IPS-18c (cell line): ENCODE data around the gene TXNRD1.
"Not testable (repeated sequence)": the region's sequence is repeated elsewhere in the genome, so short reads cannot be mapped to it uniquely, and the experiment has no call there.

Experiments used
- H3K4me3 ChIP-seq: 2 replicates; pipeline ENCODE4 v1.7.0; 2013; ENCODE audit warnings: low read depth, mild to moderate bottlenecking, low read length, moderate library complexity; ENCODE audit not compliant: insufficient read depth
- H3K9me3 ChIP-seq: one replicate; pipeline ENCODE4 v1.6.1; 2013; ENCODE audit warnings: mild to moderate bottlenecking, low read length, moderate library complexity; ENCODE audit not compliant: control insufficient read depth, insufficient read depth

Gene TXNRD1

DNA sequence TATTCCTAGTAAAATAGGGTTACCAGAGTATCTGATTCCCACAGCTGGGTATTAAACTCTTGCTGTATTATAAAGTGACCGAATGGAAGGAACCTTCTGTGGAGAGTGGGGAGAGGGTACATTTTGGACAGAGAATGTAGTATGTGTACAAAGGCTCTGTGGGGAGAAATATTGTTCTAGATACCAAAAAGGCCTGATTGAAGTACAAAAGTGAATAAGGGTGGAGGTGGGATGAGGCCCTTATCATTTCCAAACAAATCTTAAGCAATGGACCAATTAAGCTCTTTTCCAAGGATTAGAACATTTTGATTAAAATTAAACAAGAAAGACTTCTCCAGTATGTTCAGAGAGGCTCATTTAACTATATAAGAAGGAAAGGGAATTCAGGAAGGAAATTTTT is 108.3 kb downstream of the TXNRD1 start:
- no peaks in the 10 kb centered on the region for H3K9me3 ChIP-seq
- no peak overlapping the region for H3K4me3 ChIP-seq

DNA sequence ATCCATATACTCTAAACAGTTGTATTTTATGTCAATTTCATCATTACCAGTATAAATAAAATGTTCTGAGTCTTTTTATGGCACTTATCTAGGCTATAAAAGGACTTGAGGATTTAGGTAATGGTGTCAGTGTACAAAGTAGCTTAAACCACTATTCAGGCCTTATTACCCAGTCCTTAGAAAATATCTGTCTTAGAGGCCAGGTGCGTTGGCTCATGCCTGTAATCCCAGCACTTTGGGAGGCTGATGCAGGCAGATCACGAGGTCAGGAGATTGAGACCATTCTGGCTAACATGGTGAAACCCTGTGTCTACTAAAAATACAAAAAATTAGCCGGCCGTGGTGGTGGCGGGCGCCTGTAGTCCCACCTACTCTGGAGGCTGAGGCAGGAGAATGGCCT is 112.7 kb downstream of the TXNRD1 start:
- H3K9me3 ChIP-seq, H3K4me3 ChIP-seq: not testable (repeated sequence)

DNA sequence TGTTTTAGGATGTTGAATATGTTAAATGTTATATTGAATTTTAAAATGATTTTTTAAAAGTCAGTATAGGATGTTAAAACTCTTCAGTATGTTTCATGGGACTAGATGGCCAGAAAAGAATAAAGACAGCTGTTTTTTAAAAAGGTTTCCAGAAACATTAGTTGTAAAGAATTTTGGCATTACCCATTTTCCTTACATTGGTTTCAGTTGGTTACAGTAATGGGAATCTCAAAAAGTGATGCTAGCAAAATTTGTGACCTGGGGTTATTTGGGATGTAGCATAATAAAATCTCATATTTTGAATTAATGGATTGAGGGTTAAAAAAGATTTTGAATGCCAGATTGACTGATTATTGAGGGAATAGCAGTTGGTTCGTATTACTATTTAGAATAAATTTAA is 113.2 kb downstream of the TXNRD1 start:
- Histone ChIP-seq H3K4me3 (no peak overlapping the region), H3K9me3 (no peaks in the 10 kb centered on the region)

DNA sequence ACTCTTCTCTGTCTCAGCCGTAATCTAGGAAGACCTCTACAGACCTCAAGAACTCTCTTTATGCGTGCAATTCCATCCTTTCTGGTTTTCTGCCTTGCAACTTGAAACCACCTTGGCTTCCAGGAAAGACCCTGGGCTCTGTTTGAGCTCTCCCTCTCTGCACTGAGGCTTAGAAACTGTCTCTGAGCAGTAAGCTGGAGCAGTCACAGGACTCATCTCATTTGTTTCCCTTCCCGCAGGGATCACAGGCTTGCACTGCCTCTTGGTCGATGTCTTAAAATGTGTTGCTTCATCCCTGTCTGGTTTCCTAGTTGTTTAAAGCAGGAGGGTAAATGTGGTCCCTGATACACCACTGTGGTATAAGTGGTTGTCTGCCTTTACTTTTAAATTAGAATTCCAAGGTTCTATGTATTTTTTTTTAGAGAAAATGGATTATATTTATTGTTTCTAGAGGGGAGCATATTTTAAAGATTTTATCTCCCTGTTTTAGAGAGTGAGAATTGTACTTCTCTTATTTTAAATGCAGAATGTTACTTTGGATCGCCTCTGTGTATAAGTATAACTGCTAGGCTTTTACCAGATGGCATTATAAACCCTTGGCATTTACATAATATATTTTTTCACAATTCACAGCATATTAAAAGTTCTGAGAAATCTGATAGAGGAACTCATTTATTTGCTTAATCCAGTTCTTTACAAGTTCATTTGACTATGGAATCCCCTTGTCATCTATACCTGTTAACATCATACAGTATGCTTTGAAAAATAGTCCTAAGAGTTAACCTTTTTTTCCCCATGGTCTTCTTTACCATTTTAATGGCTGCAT is 114.3 kb downstream of the TXNRD1 start:
- Histone ChIP-seq H3K9me3 (no peaks in the 10 kb centered on the region), H3K4me3 (no peak overlapping the region)

DNA sequence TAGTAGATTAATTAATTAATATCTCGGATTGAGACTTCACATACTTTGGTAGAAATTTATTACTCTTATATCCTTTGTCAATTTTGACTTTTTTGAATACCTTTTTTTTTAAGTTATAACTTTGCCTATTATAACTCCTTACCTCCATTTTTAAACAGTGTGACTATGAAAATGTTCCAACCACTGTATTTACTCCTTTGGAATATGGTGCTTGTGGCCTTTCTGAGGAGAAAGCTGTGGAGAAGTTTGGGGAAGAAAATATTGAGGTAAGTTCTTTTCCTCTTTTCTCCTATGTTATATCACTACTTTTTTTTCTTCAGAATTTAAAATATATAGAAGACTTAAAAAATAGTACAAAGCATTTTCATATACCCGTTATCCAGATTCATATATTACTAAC is 115.8 kb downstream of the TXNRD1 start:
- Histone ChIP-seq H3K9me3 (no peaks in the 10 kb centered on the region), H3K4me3 (no peak overlapping the region)

DNA sequence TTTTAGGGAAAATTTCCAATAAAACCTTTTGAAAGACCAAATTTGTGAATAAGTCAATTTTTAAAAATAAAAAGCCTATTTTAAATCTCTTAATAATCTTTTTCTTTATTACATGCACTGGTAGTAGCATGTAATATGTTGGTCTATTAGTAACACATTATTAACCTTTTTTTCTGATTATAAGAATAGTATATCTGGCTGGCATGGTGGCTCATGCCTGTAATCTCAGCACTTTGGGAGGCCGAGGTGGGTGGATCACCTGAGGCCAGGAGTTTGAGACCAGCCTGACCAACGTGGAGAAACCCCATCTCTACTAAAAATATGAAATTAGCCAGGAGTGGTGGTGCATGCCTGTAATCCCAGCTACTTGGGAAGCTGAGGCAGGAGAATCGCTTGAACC is 116.7 kb downstream of the TXNRD1 start:
- H3K4me3 ChIP-seq, H3K9me3 ChIP-seq: not testable (repeated sequence)

DNA sequence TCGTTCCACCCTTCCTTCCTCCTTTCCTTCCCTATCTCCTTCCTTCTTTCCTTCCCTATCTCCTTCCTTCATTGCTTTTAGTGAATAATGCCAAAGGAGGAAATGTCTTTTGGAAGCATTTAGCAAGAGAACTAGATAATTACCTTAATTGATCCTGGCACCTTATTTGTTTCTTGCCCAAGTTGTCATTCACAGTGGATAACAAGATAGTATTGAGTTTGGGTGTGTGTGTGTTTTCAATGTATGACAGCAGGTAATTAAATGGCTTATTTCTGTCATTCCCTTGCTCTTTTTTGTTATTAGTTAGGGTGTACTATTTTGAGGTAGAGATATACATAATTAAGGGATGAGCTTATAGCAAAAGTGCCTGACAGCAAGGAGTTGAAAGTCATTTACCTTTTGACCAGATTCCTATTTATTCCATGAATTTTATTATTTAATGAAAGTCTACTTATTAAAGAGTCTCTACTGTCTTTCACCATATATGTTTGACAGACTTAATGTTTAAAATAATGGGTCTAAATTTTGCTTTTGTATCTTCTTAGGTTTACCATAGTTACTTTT is 118.2 kb downstream of the TXNRD1 start:
- no peaks in the 10 kb centered on the region for H3K9me3 ChIP-seq

DNA sequence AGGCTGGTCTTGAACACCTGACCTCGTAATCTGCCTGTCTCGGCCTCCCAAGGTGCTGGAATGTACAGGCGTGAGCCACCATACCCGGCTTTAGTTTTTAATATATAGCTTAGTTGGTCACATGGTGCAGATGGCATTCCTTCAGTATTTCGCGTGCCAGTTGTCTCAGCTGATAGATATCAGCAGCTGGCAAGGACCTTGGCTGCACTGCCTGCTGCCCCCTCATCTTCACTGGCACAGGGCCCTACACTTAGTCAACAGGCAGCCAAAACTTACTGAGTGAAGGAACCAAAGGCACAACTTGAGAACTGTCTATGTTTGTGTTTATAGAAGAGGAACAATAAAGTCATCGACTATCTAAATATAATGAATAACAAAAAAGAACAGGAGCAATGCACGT is 119.0 kb downstream of the TXNRD1 start:
- H3K4me3 ChIP-seq: no peak overlapping the region
- no peaks in the 10 kb centered on the region for H3K9me3 ChIP-seq

More for the DNA sequence above, 118.2 kb downstream of the TXNRD1 start:
- H3K4me3 ChIP-seq: no peak overlapping the region

DNA sequence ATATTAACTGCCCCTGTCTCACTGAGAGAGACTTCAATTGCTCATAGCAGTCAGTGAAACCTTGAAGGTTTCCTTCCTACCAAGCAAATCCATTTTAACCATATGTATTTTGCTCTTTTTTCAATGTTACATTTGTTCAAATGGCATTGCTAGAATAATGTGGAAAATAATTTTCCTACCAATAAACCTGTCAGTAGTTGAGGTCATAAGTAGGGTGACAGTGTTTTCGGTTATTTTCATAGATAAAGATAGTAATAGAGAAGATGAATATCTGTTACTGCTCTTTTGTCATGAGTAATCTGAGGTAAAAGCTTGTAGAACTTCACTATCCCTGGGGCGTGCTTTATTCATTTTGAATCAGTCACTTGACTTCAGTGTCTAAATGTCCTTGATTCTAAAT is 120.5 kb downstream of the TXNRD1 start:
- Histone ChIP-seq H3K4me3 (no peak overlapping the region), H3K9me3 (no peaks in the 10 kb centered on the region)

DNA sequence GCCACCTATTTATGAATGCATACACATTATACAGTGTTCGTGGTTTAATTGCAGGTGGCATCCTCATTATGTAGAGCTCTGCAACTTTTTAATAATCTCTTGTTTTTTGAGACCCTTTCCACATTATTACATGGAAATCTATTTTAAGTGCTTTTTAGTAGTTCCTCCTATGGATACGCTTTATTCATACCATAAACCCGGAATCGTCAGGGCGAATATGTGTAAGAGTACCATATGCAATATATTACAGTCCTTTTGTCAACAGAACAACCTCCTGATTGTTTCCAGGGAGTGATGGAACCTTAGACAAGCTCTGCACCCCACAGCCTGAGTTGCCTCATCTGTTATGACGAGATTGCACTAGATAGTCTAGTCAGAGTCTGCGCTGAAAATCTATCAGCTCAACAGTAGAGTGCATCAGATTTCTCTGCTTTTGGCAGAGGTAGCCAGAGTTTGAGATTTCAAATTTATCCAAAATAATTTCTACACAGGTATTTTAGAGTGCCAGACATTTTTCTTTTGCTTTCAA is 121.5 kb downstream of the TXNRD1 start:
- no peak overlapping the region for H3K4me3 ChIP-seq

DNA sequence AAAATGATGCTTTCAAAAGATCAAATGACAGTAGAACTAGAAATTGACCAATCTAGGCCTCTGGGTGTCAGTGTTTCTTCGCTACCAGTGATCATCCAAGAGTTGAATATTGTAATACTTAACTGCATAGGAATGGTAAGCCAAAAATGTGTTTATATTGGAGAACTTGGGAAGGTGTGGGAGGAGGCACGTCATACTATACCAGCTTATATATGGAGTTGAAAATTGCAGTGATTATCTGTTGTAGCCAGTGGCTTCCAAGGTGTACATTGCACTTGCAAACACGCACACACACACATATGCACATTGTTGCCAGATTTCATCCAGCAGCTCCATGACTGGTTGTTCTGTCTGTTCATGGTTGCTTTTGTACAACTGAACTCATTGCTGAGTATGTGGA is 124.1 kb downstream of the TXNRD1 start:
- H3K9me3 ChIP-seq: no peaks in the 10 kb centered on the region
- no peak overlapping the region for H3K4me3 ChIP-seq

More for the DNA sequence above, 121.5 kb downstream of the TXNRD1 start:
- H3K9me3 ChIP-seq: no peaks in the 10 kb centered on the region

DNA sequence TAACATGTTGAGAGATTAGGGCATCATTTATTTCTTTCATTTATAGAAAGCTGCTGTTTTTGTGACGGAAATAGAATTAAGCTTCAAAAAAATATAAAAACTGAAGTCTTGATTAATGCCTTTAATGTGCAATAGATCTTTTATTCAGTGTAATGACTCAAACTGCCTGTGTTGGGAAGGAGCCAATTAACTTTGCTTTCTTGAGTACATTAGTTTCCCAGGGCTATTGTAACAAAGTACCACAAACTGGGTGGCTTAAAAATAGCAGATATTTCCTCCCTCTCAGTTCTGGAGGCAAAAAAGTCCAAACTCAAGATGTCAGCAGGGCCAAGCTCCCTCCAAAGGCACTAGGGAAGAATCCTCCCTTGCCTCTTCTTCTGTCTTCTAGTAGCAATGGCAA is 124.6 kb downstream of the TXNRD1 start:
- Histone ChIP-seq H3K9me3 (no peaks in the 10 kb centered on the region), H3K4me3 (no peak overlapping the region)

DNA sequence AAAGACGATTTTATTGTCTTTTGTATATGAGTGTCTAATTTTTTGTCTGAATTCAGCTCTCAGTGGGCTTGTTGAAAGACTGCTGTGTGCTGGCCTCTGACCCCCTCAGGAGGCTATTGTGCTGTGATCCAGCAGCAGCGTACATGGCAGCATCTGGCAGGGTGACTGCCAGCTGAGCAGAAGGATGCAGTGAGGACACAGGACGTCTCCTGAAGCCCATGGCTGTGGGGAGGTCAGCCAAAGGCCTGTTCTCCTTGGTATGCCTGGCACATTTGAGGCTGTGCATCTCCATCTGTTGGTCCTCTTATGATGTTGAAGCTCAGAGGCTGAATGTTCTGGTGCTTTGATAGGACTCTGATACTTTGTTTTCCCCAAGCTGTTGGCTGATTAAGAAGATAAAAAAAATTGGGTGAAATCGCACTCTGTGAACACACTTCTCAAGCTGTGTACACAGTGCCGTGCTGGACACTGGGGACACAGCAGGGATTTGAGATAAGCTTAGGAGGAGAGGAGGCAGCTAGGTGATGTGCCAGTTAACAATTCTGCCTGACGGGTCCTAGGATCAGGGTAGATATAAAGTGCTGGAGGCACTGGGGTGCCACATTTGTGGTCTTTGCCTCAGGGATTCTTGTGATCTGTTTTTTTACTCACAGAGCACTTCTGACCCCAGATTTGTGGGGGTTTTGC is 125.5 kb downstream of the TXNRD1 start:
- Histone ChIP-seq H3K4me3 (no peak overlapping the region), H3K9me3 (no peaks in the 10 kb centered on the region)

DNA sequence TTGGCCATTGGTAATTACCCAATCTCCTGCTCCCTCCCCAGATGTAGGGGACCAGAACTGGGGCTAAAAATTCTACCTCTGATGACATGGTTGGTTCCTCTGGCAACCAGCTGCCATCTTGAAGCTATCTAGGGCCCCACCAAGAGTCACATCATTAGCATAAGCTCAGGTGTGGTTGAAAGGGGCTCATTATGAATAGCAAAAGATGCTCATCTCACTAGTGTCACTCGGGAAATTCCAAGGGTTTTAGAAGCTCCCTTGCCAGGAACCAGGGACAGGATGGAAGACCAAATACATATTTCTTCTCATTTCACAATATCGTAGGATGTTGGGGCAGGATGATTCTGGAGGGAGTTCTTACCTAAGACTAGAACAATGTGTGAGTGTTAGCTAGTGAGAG is 126.6 kb downstream of the TXNRD1 start:
- Histone ChIP-seq H3K9me3 (no peaks in the 10 kb centered on the region), H3K4me3 (no peak overlapping the region)

DNA sequence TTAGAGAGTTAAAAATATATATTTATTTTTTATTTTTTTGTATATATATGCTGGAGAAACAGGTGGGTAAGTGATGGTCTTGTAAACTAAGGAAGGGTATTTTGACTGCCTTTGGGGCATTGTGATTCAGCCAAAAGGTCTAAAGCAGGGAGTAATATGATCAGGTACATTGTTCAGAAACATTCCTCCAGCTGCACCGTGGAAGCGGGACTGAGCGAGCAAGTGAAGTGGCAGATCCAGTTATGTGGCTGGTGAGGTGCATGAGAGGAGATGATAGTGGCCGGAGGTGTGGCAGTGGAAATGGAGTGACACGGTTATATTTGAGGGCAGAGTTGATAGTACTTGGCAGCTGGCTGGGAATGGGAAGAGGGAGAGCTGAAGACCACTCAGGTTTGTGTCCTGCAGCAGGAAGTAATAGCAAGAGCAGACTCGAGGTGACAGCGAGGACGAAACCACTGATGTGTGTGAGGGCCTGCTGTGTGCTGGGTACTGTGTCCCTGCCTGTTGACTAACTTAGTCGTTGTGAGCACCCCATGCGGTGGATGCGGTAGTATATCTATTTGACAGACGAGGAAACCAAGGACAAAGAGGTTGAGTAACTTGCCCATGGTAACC is 127.2 kb downstream of the TXNRD1 start:
- Histone ChIP-seq H3K9me3 (no peaks in the 10 kb centered on the region), H3K4me3 (no peak overlapping the region)

DNA sequence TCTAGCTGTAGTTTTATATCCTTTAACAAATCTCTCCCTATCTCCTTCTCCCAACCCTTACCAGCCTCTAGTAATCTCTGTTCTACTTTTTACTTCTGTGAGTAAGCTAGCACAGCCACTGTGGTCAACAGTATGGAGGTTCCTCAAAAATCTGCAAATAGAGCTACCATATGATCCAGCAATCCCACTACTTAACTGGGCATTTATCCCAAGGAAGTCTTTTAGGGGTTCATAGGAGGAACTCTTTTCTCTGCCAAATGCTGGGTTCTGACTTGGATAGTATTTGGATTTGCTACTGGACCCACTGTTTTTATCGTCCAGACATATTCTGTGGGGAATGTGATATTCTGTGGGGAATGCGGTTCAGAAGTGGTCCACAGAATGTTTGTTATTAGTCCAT is 129.1 kb downstream of the TXNRD1 start:
- Histone ChIP-seq H3K4me3 (no peak overlapping the region), H3K9me3 (no peaks in the 10 kb centered on the region)

DNA sequence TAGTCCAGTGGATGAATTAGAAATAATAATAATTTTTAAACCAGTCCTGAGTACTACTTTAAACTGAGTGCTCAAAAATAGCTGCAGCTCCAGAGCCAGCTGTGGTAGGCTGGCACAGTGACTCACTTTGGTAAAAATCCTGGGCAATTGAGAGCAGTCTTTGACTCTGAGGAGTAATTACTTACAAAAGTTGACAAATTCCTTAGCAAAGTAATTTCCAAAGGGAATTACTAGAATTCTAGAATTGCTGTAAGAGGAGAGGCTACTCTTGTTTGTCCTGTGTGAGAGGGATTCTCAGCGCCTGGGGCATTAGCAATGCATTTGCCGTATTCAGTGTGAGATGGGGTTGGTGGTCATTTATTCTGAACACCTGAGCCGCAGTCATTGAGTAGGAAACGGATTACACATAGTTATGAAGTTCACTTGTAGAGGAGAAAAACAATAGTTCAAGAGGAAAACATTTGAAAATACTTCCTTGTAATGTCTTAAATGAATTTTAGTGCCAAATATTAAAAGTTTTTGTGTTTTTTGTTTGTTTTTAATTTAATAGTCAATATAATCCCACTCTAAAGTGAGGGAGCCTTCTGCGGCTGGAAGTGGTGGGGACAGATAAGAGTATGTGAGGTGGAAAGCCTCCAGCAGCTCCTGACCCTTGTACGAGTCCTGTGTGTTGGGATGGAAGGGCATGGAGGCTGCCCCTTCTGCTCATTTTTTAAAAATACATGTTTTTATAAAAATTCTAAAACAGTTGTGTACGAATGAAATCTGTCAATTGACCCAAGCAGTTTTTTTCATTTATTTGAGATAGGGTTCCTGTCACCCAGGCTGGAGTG is 129.9 kb downstream of the TXNRD1 start:
- Histone ChIP-seq H3K4me3 (no peak overlapping the region), H3K9me3 (no peaks in the 10 kb centered on the region)
